8988T (cell line): ENCODE data around the gene ZSCAN22.
"Not testable (repeated sequence)": the region's sequence is repeated elsewhere in the genome, so short reads cannot be mapped to it uniquely, and the experiment has no call there.

ENCODE experiments used
- DNase-seq: peaks from one replicate; pipeline ENCODE4 v3.0.0; 2011

Gene ZSCAN22

GRCh38 chr19:58352760-58353671 is 26.2 kb downstream of the ZSCAN22 start, which contains the start of gene A1BG:
TSS of gene A1BG (minus strand) at chr19:58353492. CDS start at chr19:58353437, 55 bp downstream.
- DNase-seq = no peak

- no peak for DNase-seq
Measured at GRCh38 chr19:58353717-58354477, 27.1 kb downstream of the ZSCAN22 start.

GRCh38 chr19:58354478-58355030 is 27.8 kb downstream of the ZSCAN22 start:
- no peak for DNase-seq

- no peak for DNase-seq
Measured at GRCh38 chr19:58355215-58355796, 28.5 kb downstream of the ZSCAN22 start.

GRCh38 chr19:58355908-58356765 is 29.3 kb downstream of the ZSCAN22 start:
- no peak for DNase-seq

- DNase-seq = no peak
Measured at GRCh38 chr19:58356766-58357480, 30.1 kb downstream of the ZSCAN22 start.

GRCh38 chr19:58357481-58358145 is 30.8 kb downstream of the ZSCAN22 start:
- no peak for DNase-seq

GRCh38 chr19:58361900-58362271 is 35.1 kb downstream of the ZSCAN22 start:
- peak; percentile 57 for DNase-seq

GRCh38 chr19:58362272-58362994 is 35.6 kb downstream of the ZSCAN22 start, which contains the start of gene ZNF497:
TSS of gene ZNF497 (minus strand) at chr19:58362751. CDS start at chr19:58357635, 5,116 bp downstream.
- DNase-seq = peak; percentile 98

- DNase-seq = no peak
Measured at GRCh38 chr19:58364146-58364545, 37.4 kb downstream of the ZSCAN22 start.

- DNase-seq = no peak
Measured at GRCh38 chr19:58366585-58367430, 40.0 kb downstream of the ZSCAN22 start.

- no peak for DNase-seq
Measured at GRCh38 chr19:58367698-58368454, 41.1 kb downstream of the ZSCAN22 start.

- DNase-seq = no peak
Measured at GRCh38 chr19:58368561-58369360, 42.0 kb downstream of the ZSCAN22 start.

GRCh38 chr19:58372311-58373133 is 45.7 kb downstream of the ZSCAN22 start:
- no peak for DNase-seq

GRCh38 chr19:58374200-58374599 is 47.4 kb downstream of the ZSCAN22 start:
- DNase-seq = no peak

GRCh38 chr19:58376724-58377123 is 49.9 kb downstream of the ZSCAN22 start:
- DNase-seq = not testable (repeated sequence)
